ENCODE data around the gene CHCHD3. TPM values are rescaled to one million over a fixed set of nuclear protein-coding genes. Genes with fewer than 3 reads are reported as not detected.

CHCHD3 gene
- total RNA-seq, 2 experiments from 2014 or later = 39.0 to 41.5 TPM

DNA sequence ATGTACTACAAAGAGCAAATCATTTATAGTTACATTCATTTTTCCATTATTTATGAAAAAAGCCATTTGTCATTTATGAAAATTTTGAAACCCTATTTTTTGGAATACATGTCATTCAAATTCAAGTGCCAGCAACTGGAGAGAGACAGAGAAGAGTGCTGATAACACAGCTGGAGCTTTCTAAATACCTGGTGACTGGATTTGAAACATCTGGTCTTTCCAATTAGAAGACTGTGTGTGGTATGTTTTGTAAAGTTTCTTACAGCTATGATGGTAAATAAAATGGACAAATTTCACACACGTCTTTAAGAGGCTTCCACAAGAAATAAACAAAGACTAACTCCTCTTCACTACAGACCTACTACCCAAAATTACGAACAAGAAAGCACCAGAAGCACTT lies 56.8 kb downstream of the CHCHD3 start:
- no peak for DNase-seq
- Mint-ChIP-seq H3K4me1 (peaks cover 5% of the 10 kb centered on the region), H3K27ac (no peak overlapping the region), H3K9me3 (no peaks in the 10 kb centered on the region), H3K27me3 (no peaks in the 10 kb centered on the region), H3K36me3 (ENCODE audit: low read depth) (no peaks in the 10 kb centered on the region), H3K4me3 (no peak overlapping the region)
- POLR2A ChIA-PET = no interaction called here
- CTCF ChIA-PET = no interaction called here

DNA sequence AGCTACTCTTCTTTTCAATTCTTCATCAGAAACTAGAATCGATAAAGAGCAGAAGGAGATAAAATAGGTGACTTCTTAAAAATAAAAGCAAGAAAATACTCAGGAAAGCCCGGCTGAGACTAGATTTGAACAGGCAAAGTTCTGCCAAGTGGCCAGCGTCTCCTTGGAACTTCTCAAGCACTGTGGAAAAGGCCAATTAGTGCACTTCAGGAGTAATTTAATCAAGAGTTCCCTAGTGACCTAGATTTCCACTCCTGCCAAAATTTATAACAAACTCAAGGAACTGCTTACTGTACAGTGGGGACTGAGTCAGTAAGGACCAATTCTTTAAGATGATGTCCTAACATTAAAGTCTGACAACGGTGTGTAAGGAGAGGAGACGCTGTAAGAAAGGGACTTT lies 57.3 kb downstream of the CHCHD3 start:
- no peaks in the 10 kb centered on the region for H3K36me3 Mint-ChIP-seq (ENCODE audit: low read depth)

DNA sequence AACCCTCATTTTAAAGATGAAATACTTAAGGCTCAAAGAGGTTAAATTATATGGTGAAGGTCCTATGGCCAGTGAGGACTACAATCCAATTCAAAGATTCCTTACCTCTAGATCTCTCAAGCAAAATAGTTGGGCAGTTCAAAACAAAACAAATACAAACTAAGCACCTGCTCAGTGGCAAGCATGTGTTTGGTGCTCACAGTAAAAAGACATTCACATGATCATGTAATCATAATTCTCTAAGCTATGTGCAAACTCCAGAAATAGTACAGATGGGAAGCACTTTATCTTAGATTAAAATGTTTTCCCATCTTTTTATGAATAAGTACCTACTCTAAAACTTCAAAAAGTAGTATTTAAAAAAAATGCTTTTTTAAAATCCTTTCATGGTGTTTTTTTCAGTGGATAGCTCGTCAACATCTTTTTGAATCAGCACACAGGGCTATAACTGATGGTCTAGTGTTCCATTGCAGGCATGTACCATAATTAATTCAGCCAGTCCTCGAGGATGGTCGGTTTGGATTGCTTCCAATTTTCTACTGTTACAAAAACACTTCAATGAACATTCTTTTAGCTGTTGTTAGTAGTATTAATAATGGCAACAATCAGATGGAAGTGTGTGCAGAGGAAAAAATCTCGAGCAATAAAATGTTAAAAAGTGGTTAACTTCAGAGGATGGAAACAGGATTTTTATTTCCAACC lies 58.4 kb downstream of the CHCHD3 start:
- Mint-ChIP-seq H3K9me3 (no peaks in the 10 kb centered on the region), H3K27ac (no peak overlapping the region), H3K27me3 (no peaks in the 10 kb centered on the region), H3K4me1 (no peaks in the 10 kb centered on the region), H3K36me3 (ENCODE audit: low read depth) (no peaks in the 10 kb centered on the region), H3K4me3 (no peak overlapping the region)
- POLR2A ChIA-PET = no interaction called here
- DNase-seq = no peak
- CTCF ChIA-PET = no interaction called here

More for the DNA sequence above, 57.3 kb downstream of the CHCHD3 start:
- CTCF ChIA-PET = no interaction called here
- no peaks in the 10 kb centered on the region for H3K9me3 Mint-ChIP-seq
- no peak overlapping the region for H3K27ac Mint-ChIP-seq
- peaks cover 4% of the 10 kb centered on the region for H3K4me1 Mint-ChIP-seq
- no peak for DNase-seq
- no peak overlapping the region for H3K4me3 Mint-ChIP-seq
- POLR2A ChIA-PET = no interaction called here
- H3K27me3 Mint-ChIP-seq = no peaks in the 10 kb centered on the region

DNA sequence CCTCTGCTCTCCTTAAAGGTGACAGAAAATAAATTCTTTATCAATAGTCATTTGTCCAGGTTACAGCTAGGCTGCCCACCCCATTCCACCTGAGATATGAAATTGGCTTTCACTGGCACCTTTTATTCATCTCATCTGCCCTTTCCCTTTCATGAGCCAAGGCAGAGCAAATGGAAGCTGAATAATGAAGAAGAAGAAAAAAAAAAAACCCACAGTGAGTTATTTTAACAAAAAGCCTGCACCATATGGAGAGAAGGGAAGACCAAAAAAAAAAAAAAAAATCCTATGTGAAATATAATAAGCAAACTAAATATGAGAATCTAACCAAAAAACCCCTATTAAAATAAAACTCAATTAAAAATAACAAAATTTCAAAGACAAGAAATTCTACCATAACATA lies 59.2 kb downstream of the CHCHD3 start:
- no peak for DNase-seq
- ChIA-PET POLR2A (no interaction called here), CTCF (no interaction called here)
- Mint-ChIP-seq H3K4me1 (no peaks in the 10 kb centered on the region), H3K4me3 (no peak overlapping the region), H3K9me3 (no peaks in the 10 kb centered on the region), H3K27ac (no peak overlapping the region), H3K27me3 (no peaks in the 10 kb centered on the region), H3K36me3 (ENCODE audit: low read depth) (no peaks in the 10 kb centered on the region)

DNA sequence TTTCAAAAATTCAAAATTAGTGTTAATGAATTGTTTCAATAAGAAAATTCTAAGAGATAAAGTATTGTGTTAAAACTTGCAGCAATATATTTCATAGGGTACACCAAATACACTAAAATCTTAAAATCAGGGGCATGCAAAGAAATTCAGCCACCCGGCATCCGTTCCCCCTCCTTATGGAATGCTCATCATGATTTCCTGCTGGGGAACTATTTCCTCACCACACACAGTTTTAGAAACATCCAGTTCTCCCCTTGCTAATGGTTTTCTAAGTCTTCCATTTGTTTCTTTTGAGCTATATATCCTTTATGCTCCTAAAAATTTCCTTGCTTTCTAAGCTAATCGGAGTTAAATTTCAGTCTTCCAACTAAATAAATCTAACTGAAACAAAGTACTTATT lies 60.7 kb downstream of the CHCHD3 start:
- DNase-seq = no peak
- CTCF ChIA-PET = no interaction called here
- H3K9me3 Mint-ChIP-seq = no peaks in the 10 kb centered on the region
- H3K4me3 Mint-ChIP-seq = no peak overlapping the region
- no peak overlapping the region for H3K27ac Mint-ChIP-seq
- POLR2A ChIA-PET = no interaction called here
- H3K4me1 Mint-ChIP-seq = no peaks in the 10 kb centered on the region
- no peaks in the 10 kb centered on the region for H3K36me3 Mint-ChIP-seq (ENCODE audit: low read depth)
- no peaks in the 10 kb centered on the region for H3K27me3 Mint-ChIP-seq

DNA sequence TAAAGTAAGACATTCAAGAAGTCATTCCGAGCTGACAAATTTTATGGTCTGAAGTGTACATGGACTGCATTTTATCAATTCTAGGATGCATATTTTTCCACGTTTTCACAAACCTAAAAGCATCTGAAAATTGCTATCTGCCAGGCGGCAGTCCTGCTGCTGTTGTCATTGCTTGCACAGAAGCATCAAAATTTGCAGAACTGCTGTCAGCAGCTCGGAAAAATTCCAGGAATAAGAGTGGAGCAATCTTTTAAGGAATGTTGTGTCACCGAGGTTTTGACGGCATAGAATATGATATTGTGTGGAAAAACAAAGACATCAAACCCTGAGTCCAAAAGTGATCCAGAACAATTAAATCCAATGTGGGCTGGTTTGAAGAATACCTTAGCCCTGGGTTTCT lies 61.4 kb downstream of the CHCHD3 start:
- no peaks in the 10 kb centered on the region for H3K27me3 Mint-ChIP-seq

DNA sequence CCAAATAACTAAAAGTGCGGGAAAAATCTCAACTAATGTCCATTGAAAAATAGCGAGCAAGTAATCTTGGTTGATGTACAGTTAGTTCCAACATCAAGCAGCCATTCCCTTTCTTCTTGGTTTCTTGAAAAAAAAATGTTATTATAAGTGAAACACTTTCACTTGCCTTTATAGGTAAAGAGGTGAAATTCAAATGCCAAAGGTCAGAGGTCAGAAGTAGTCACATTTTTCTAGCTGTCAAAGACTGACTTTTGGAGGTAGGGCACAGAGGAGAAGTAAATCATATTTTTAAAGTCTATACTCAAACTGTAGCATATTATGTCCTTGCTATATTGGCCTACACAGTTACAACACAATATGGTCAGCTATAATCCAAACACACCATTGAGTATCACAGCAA lies 62.3 kb downstream of the CHCHD3 start:
- no peaks in the 10 kb centered on the region for H3K4me1 Mint-ChIP-seq

More for the DNA sequence above, 61.4 kb downstream of the CHCHD3 start:
- peaks cover 2% of the 10 kb centered on the region for H3K9me3 Mint-ChIP-seq
- DNase-seq = no peak
- no peak overlapping the region for H3K4me3 Mint-ChIP-seq
- H3K36me3 Mint-ChIP-seq (ENCODE audit: low read depth) = peaks cover 4% of the 10 kb centered on the region
- H3K27ac Mint-ChIP-seq = no peak overlapping the region
- ChIA-PET POLR2A (no interaction called here), CTCF (no interaction called here)
- no peaks in the 10 kb centered on the region for H3K4me1 Mint-ChIP-seq

DNA sequence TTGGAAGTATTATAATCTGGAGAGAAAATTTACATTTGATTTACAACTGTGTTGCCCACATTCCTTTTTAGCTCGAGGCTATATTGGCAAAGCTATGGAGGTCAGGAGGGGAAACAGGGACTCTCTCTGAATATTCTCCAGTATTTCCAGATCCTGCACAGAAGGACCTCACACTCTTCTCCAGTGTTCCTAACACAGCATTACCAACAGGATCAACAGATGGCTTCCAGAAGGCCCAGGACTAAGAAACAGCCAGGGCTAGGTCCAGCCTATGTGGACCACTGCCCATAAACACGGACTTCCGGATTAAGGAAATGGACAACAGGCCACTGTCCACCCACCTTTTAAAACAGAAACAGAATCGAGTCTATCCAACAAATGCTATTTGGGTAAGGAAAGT lies 65.3 kb downstream of the CHCHD3 start:
- H3K4me1 Mint-ChIP-seq = no peaks in the 10 kb centered on the region
- H3K4me3 Mint-ChIP-seq = no peak overlapping the region
- H3K27me3 Mint-ChIP-seq = no peaks in the 10 kb centered on the region
- no peak overlapping the region for H3K27ac Mint-ChIP-seq
- peaks cover 8% of the 10 kb centered on the region for H3K36me3 Mint-ChIP-seq (ENCODE audit: low read depth)
- ChIA-PET POLR2A (no interaction called here), CTCF (no interaction called here)
- peaks cover 2% of the 10 kb centered on the region for H3K9me3 Mint-ChIP-seq
- DNase-seq = no peak

More for the DNA sequence above, 62.3 kb downstream of the CHCHD3 start:
- no peak for DNase-seq
- Mint-ChIP-seq H3K36me3 (ENCODE audit: low read depth) (peaks cover 7% of the 10 kb centered on the region), H3K27me3 (no peaks in the 10 kb centered on the region), H3K4me3 (no peak overlapping the region), H3K27ac (no peak overlapping the region), H3K9me3 (peaks cover 2% of the 10 kb centered on the region)
- CTCF ChIA-PET = no interaction called here
- POLR2A ChIA-PET = no interaction called here

DNA sequence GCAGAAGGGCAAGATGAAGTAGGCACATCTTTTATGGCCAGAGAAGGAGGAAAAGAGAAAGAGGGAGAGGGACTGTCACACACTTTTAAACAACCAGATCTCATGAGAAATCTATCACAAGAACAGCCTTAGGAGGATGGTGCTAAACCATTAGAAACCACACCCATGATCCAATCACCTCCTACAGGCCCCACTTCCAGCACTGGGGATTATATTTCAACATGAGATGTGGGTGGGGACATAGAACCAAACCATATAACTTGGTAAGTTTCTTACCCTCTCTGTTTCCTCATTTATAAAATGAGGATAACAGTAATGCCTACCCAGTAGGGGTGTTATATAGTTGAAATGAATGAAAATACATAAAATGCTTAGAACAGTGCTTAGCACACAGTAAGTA lies 66.0 kb downstream of the CHCHD3 start:
- no peak overlapping the region for H3K27ac Mint-ChIP-seq
- peaks cover 2% of the 10 kb centered on the region for H3K9me3 Mint-ChIP-seq
- CTCF ChIA-PET = no interaction called here
- POLR2A ChIA-PET = no interaction called here
- no peaks in the 10 kb centered on the region for H3K4me1 Mint-ChIP-seq
- H3K36me3 Mint-ChIP-seq (ENCODE audit: low read depth) = peaks cover 8% of the 10 kb centered on the region
- DNase-seq = no peak
- no peaks in the 10 kb centered on the region for H3K27me3 Mint-ChIP-seq
- no peak overlapping the region for H3K4me3 Mint-ChIP-seq

DNA sequence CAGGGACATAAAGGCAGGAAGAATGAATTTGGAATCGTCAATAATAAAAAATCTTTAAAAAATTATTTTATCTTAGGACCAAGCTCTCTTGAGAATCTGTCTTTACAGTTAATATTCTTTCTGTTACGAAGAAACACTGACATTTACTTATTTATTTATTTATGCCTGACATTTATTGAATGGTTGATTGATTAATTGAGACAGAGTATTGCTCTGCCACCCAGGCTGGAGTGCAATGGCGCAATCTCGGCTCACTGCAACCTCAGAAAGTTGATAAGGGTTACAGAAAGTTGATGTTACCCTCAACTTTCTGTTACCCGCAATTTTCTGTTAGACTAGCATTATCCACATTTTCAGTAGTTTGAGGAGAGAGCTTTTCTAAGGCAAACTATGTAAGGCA lies 70.1 kb downstream of the CHCHD3 start:
- Mint-ChIP-seq H3K27me3 (no peaks in the 10 kb centered on the region), H3K9me3 (peaks cover 12% of the 10 kb centered on the region), H3K36me3 (ENCODE audit: low read depth) (peaks cover 26% of the 10 kb centered on the region), H3K4me3 (no peak overlapping the region), H3K4me1 (no peaks in the 10 kb centered on the region), H3K27ac (no peak overlapping the region)
- CTCF ChIA-PET = no interaction called here
- no peak for DNase-seq
- POLR2A ChIA-PET = no interaction called here

DNA sequence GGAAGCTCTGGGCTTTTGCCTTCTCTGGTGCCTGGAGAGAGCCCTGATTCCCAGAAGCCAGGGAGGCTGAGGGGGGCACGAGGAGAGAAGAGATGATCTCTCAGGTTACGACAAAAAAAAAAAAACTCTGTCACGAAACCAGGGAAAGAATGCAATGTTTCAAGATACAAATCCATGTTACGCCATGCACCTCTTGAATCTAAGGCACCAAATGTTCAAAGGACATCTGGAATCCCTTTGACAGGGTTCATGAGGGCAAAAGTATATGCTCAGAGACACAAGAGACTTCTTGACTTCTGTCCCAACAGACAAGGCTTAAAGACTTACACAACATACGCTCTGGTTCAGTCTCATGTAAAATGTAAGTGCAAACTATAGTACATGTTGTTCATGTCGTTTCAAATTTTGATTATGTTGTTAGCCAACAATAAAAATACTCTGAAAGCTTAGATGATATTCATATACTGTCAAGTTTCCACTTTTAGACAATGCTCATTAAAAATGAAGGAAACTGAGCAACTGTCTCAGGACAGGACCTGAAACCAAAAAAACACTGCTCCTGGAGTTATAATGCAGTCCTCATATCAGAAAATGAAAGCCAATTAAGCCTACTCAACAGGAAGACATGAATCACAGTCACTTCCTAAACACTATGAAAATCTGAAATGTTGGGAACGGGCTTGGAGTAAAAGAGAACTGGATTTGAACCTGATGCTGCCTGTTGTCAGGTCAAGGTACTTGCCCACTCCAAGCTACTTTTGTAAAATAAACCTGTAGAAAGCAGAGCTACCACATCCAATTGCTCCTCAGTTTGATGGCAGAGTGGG lies 72.3 kb downstream of the CHCHD3 start:
- Mint-ChIP-seq H3K4me1 (no peaks in the 10 kb centered on the region), H3K27me3 (no peaks in the 10 kb centered on the region), H3K4me3 (no peak overlapping the region), H3K27ac (no peak overlapping the region), H3K9me3 (peaks cover 14% of the 10 kb centered on the region), H3K36me3 (ENCODE audit: low read depth) (peaks cover 22% of the 10 kb centered on the region)
- ChIA-PET POLR2A (no interaction called here), CTCF (no interaction called here)
- no peak for DNase-seq

DNA sequence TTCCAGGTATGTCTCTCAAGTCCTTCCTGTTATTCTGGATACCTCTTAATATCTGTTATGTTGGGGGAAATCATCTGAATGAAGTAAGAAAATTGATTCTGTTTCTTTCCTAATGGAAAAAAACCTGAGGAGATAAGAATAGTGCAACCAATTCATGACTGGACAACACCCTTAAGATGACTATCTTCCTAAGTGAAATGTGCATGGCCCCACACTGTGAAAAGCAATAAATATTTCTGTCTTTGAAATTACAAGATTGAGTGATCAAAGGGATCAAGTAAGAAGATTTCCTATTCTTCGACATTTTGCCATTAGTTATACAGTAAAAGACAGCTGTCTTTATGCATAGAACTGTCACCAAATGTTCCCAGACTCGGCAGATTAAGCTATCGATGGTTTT lies 73.9 kb downstream of the CHCHD3 start:
- CTCF ChIA-PET = interaction anchor here (1.2 kb wide), 1 partner anchor 22 kb away, joined by 5 read pairs; no protein-coding TSS in a partner anchor
- H3K9me3 Mint-ChIP-seq = peaks cover 14% of the 10 kb centered on the region

DNA sequence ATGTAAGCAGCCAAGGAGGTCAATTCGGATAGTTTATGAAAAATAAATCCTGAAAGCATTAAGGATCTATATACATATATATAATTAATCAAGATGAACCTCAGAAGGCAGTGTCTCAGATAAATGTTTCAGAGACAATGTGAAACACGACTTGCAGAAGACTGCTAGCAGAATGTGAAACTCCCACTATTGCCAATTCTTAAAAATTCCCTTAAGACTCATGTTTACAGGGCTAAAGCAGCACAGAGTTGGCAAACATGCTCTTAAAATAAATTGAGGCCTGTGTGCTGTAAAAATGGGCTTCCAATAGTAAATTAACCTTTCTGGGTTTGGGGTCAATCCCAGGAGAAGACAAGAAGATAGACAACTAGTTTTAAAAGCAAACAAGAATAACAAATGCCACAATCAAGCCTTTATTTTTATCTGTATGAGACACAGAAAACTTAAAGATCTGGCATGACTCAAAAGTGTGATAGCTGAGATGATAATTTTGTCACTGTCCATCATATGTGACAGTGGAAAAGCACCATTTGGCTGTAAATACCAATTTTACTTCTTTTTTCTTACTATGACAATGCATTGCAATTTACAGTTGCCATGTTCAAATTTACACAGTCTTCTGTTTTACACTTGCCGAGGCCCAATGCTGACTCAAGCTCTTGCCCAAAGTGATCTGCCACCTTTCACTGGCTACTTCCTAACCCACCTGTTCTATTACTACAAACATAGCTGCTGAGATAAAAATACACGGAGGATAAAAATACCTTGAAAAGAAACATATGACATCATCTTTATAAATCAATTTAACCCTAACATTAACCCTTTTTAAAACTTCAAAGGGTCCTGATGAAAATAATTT lies 78.6 kb downstream of the CHCHD3 start:
- peaks cover 11% of the 10 kb centered on the region for H3K9me3 Mint-ChIP-seq
- H3K27me3 Mint-ChIP-seq = no peaks in the 10 kb centered on the region
- no peaks in the 10 kb centered on the region for H3K4me1 Mint-ChIP-seq
- H3K4me3 Mint-ChIP-seq = no peak overlapping the region
- ChIA-PET POLR2A (interaction anchor here (0.6 kb wide), 1 partner anchor 199 kb away, joined by 3 read pairs; no protein-coding TSS in a partner anchor), CTCF (no interaction called here)
- H3K27ac Mint-ChIP-seq = no peak overlapping the region
- DNase-seq = no peak
- H3K36me3 Mint-ChIP-seq (ENCODE audit: low read depth) = peaks cover 14% of the 10 kb centered on the region

More for the DNA sequence above, 73.9 kb downstream of the CHCHD3 start:
- no peaks in the 10 kb centered on the region for H3K27me3 Mint-ChIP-seq
- H3K4me3 Mint-ChIP-seq = no peak overlapping the region
- H3K27ac Mint-ChIP-seq = no peak overlapping the region
- no peak for DNase-seq
- POLR2A ChIA-PET = no interaction called here
- peaks cover 21% of the 10 kb centered on the region for H3K36me3 Mint-ChIP-seq (ENCODE audit: low read depth)
- H3K4me1 Mint-ChIP-seq = no peaks in the 10 kb centered on the region

Data from activated CD4-positive, alpha-beta memory T cell treated with anti-CD3 and anti-CD28 coated beads, Interleukin-2, amount 10 ng/mL, durations not matched to agents 7 days and 5 days (primary cell).